GM19455 (cell line): ENCODE data around the gene NKD1.

Source experiments
- ATAC-seq: cut with Tn5 transposase; IDR thresholded peaks from one replicate; pipeline ENCODE4 v1.9.1; 2021; ENCODE audit not compliant: unreplicated experiment

The NKD1 gene

DNA sequence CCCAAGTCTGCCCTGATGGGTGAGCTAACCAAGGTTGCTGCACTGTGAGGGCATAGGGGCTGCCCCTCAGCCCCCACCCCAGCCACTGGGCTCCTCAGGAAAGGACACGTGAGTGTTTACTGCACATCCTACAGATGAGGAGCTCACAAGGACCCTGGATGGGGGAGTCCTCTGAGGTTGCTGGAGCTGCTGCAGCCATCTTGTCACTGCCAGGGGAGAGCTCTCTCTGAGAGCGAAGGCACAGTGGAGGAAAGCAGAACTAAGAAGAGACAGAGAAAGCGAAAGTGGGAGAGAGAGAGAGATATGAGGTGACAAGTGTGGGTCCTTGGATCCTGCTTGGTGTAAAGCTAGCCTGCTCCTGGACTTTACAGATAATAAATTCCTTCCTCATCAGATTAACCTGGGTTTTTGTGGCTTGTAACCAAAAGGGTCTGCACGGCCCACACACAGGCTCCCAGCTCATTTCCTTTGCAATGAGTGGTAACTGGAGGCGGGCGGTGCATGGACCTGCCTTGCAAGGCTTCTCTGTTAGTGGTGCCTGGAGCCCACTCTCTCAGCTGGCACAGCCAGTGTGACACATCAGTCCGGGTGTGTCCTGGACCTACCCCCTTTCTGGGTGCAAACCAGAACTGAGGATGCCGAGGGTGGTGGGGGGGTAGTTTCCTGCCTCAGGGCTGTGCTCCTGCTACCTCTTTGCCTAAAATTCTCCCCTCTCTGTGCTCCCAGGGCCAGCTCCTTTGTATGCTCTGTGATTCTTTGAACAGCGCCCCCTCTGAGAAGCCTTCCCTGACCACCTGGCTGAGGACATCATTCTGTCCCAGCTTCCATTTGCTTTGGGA lies 118.7 kb downstream of the NKD1 start:
- ATAC-seq: peak; percentile 82

DNA sequence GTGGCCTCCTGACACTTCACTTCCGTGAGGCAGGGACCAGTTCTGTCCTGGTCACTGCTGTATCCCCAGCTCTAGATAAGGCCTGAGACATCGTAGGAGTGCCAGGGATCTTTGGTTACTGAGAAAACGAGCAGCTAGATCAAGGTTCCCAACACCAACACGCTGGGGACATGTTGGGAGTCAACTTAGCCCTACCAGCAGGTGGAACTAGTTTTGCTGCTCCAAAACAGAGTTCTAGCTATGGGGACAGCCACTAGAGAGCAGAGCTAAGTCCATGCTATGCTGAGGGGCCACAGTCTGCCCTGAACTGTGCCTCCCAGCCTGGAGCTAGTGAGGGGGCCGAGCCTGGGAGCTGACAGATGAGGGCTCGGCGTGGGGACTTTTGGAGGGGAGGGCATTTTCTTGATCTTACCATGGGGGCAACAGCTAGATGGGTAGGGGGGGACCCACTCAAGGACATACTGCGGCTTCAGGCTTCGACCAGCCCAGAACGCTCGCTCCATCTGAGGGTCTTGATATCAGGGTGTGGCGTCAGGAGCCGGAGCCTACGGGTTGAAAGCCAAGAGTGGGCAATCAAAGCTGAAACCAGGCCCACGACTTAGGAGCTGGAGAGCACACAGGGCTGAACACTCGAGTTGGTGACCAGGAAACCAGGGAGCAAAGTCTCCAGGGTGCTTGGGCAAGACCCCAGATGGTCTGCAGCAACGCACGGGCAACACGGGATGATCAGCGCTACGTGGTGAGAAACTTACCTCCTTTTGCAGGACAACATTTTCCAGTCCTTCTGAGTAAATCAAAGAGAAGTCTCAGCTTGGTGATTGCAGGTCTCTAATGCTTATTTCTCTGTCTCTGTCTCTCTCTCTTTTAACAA lies 119.5 kb downstream of the NKD1 start:
- no peak for ATAC-seq

DNA sequence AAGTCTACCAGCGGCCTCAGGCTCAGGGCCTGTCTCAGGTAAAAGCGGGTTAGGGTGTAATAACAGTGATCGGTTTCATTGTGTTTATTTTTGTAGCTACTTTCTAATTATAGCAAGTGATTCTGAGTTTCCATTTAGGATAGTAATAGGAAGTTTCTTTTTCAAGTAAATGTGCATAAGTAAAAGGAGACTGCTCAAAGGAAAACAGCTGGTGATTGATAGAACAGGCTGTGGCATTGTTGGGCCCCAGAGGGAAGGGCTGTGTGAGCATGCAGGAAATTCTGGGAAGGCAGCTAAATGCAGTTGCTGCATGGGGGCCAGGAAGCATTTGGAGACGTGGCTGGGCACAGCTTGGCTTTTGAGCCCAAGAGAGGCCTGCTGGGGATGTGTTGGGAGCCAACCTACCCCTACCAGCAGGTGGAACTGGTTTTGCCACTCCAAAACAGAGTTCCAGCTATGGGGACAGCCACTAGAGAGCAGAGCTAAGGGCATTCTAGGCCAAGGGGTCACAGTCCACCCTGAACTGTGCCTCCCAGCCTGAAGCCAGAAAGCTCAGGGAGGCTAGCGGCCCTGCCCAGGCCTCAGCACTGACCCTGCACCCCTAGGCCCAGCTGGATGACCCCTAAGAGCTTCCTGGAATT lies 120.3 kb downstream of the NKD1 start:
- no peak for ATAC-seq

DNA sequence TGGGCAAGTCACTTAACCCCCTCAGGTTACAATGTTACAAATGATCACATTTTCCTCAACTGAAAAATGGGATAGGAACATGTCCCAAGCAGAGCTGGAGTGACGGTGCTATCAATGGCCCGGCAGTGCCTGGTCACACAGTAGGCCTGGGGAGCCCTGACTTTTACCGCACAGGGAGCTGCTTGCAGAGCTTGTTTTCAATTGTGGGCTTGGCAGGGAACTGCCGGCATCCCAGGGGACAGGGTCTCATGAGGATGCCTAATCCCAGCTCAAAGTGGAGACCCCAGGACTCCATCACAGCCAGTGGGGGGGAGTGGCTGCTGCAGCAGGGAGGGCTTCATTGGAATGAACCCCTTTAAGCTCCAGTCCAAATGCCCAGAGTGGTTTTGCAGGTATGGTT lies 121.5 kb downstream of the NKD1 start:
- ATAC-seq: no peak

DNA sequence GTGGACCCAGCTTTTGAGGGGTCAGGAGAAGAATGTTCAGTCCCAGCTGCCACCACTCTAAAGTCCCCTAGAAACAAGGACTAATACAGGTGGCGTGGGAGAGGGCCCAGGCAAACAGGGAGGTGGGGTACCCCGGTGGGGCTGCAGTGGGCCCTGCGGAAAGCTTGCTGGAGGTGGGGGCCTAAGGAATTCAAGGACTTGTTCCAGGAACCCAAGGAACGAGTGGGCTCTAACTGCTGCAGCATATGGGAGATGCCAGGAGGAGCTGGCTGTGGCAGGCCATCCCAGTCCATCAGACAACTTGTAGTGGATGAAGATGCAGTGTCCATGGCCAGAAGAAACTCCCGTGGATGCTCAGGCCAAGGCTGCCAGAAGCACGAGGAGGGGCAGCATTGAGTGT lies 122.3 kb downstream of the NKD1 start:
- ATAC-seq: no peak

DNA sequence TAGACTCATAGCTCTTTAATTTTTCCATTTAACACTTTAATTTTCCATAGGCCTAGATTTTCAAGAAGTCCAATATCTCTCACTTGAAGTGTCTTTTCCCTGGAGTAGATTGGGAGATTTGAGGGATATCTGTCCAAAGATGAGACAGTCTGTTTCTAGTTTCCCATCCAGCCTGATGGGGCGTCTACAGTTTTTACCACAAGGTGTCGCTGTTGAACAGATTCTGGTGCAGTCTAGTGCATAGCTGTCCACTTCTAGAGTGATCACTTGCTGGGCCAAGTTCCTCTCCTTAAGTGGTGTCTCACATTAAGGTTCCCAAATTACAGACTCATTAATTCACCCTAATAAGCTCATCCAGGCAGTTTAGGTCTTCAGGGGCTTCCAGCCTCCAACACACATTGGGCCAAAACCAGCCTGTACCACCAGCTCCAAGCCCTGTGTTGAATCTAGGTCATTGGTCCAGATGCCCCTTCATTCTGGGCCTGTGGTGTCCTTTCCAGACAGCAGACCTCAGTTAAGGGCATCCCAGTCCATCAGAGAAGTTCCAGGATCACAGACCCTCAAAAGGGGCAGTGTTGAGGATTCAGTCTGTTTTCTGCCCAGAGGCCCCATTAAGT lies 123.6 kb downstream of the NKD1 start:
- no peak for ATAC-seq

DNA sequence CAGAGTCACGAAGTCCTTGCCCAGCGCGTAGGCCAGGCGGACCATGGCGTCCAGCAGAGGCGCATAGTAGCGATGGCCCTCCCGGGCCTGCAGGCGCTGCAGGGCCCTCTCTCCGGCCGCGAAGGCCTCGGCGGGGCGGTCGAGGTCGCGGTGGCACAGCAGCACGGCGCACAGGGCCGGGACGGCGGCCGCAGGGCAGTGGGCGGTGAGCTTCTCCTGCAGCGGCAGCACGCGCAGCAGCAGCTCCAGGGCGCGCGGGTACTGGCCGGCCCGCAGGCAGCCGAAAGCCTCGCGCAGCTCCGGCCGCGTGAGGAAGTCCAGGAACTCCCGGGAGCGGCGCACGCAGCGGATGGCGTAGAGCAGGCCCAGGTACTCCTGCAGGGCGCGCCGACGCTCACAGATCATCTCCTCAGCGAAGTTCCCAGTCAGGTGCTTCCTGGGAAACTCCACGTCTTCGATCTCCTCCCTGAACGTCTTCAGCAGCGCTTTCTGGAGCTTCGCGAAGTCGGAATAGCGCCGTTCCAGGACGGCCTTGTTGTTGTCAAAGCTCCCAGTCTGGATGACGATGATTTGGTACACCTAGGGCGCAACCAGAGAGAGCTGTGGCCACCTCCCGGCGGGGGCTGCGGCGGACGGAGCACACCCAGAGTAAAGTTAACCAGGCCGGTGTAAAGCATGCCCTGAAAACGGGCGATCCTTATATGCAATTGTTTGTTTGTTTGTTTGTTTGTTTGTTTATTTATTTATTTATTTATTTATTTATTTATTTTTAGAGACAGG lies 125.5 kb downstream of the NKD1 start:
- ATAC-seq: no peak

DNA sequence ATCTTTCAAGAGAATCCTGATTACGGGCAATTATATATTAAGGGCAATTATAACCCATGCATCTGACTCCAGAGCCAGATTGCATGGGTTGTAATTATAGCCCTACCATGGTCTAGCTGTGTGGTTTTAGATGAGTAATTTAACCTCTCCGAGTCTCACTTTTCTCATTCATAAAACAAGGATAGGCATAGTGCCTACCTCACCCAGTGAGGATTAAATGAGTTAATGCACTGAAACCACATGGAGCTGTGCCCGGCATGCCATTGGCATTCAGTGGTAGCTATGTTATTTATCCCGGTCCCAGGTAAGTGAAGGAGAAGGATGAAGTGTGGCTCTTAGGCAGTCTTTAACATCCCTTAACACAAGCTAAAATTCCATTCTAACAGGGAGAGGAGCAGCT lies 126.6 kb downstream of the NKD1 start:
- ATAC-seq: no peak

DNA sequence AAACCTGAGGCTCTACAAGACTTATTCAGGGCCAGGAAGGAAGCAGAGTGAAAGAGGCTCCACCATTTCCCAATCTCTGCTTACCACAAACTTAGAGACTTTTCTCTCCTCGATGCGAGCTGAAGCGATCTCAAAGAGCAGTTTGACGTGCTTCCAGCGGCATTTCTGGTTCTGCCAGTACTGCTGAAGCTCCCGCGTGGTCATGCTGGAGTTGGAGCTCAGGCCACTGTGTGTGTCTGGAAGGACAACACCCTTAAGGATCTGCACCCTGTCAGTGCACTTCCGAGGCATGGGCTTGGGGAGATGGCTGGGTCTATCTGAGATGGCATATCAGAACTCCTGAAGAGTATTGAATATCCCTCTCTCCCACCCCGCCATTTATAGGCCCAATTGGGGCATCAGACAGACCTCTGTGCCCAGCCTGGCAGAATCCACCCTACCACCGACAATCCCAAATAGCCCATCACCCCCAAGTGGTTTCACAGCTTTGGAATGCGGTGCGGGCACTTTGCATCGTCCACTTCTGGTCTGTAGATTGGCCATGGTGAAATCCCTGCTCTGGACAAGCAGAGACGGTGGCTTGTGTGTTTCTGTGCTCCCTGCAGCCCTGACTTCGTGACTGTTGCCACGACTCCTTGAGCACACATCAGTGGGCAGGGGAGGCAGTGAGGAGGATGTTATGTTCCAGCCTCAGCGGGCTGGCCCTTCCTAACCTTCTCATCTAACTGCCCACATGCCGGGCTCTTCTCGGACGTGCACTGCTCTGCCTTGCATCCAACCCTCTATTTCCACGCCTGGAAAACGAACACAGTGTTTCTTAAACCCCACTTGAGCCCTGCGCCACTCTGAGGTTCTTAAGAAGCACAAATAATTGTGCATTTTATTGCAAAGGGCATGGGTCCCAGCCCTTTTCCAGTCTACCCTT lies 127.8 kb downstream of the NKD1 start:
- ATAC-seq: no peak

DNA sequence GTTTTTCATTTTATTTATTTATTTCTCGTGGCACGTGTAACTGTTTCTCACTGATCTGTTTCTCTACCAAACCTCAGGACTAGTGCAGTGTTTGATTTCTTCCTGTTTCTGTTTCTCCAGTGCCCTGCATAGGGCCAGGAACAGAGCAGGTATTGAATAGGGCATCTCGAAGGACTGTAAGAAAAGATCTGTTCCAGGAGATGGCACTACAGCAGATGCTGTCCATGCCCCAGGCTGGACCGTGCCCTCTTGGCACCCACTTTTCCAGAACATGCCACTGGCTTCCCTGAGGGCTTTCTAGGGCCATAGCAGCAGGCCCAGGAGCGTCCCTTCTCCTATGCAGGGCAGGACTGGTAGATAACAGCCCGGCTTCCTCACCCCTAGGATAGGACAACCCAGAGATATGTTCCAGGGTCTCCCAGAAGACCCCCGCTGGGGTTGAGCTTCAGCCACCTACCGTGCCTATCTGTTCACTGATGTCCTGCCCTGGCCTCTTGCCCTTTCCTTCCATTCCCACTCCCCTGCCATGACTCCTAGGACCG lies 128.6 kb downstream of the NKD1 start:
- ATAC-seq: no peak

DNA sequence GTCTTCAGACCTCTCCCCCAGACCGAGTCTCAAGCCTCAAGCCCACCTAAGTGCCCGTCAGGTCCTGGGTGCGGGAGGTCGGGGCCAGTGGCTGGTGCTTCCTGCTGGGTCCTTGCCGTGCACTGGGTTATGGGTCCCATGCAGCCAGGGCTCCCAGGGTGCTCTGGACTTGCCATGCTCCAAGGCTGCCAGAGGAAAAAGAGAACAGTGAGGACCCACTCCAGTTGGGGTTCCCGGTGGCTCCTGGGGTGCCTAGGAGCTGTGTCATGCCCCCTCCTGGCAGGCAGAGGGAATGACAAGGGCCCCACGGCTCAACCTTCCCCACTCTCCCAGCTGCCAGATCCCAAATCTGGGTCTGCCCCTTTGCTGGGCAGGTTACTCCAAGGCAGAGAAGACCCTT lies 129.2 kb downstream of the NKD1 start:
- no peak for ATAC-seq

DNA sequence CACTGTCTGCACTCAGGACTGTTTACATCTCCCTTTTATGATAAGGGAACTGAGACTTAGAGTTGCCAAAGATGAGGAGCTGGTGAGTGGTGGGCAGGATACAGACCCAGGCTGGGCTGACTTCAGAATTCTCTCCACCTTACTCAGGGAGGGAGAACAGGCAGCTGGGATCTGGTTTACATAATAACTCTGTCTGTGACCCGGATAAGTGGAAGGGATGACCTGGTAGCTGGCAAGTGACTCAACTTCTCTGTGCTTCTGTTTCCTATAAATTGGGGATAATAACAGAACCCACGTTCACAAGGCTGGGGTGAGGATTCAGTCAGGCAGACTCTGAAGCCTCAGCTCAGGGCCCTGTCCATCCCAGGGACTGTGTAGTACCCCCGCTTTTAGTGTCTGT lies 130.3 kb downstream of the NKD1 start:
- no peak for ATAC-seq

DNA sequence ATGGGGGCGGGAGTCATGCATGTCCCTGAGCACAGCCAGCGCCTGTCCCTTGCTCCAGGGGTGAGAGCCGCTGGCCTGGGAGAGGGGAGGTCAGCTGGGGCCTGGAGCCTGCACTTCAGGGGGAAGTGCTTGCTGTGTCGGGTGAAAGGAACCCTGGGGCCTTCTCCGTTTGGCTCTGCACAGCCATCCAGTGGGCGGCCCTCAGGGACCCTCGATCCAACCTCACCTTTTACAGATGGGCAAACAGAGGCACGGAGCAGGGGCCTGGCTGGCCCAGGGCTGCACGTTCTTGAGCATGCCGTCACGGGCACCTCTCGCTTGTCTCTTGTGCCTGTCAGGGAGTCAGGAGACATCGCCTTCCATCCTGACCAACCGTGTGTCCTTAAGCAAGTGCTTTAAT lies 131.1 kb downstream of the NKD1 start:
- no peak for ATAC-seq

DNA sequence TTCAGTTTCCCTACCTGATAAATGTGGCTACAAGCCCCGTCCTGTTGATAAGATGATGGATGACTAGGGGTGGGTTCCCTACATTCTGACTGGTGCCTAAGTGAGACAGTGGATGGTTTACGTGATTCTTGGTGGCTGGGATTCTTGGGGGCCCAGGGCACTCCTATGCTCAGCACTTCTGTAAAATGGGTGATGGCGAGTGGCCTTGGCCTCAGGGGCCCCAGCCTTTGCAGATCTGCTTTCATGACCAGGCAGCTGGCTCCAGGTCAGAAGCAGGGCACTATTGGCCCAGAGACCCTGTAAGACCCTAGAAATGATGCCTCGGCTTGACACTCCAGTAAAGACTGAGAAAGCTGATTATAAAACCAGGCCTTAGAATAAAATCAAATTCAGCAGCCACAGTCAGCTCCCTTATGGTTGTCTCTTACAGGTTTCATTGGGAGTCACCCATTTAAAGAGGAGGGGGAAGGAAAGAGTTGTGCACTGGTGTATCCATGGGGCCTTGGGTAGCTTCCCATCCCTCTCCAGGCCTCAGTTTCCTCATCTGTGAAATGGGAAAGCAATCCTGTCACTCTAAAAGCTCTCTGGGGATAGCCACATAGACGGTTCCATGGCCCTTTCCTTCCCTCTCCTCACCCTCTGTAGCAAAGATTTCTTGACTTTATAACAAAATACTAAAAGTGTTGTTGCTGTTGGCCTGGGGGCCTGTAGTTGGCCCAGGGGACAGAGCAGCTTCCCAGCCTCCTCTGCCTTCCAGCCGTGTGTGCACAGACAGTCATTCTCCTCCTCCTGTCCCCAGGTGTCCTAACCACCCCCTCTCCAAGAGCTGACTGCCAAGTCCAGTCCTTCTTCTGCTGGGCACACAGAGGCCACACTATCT lies 131.7 kb downstream of the NKD1 start:
- ATAC-seq: no peak

DNA sequence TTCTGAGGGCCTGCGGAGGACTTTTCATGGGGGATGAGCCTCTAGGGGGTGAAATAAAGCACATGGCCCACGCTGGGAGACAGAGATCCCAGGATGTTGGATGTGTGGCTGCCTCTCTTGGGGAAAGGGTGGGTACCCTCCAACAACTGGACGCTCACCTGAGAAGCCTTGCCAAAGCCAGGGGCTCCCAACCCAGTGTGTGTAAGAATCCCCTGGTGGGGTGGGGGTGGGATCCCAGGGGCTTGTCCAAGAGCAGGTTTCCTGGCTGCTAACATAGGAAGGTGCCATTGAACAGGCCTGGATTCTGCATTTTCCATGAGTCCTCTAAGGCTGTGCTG lies 132.3 kb downstream of the NKD1 start:
- no peak for ATAC-seq

DNA sequence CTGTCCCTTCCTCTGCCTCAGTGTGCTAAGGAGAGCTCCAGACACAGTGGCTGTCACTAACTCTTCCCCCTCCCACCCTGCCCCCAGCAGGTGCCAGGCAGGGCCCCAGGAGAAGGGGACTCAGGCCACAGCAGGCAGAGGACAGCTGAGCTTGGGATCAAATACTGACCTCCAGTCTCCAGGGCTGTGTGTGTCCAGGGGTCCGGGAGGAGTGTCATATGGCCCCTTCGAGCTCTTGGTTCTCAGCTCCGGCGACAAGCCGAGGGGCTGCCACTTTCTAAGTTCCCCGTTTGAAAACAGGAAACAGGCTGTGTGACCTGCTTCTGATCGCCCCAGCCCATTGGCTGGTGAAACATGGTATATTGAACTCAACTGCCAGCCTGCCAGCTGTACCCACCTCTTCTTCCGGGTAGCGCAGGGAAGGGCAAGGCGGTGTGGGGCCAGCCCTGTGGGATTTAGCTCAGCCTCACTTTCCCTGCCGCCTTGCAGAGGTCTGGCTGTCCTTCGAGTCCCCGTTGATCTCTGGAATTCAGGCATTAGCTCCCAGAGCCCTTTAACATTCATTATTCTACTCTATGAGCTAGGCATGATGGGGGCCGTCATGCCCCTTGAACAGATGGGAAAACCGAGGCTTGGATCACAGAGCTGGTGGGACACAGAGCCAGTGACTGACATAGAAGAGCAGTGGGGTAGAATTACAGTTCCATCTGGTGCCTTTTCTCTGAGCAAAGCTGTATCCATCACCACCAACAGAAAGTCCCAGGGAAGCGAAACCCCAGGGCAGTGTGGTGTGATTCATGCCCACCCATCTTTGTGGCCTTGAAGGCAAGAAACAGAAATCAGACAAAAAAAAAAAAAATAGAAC lies 133.1 kb downstream of the NKD1 start, which contains the start of gene SNX20:
Gene SNX20 (minus strand): TSS at position 292 of the 865 bp plus-strand sequence. CDS start 3,786 bp downstream, outside the sequence.
- ATAC-seq: peak; percentile 48

DNA sequence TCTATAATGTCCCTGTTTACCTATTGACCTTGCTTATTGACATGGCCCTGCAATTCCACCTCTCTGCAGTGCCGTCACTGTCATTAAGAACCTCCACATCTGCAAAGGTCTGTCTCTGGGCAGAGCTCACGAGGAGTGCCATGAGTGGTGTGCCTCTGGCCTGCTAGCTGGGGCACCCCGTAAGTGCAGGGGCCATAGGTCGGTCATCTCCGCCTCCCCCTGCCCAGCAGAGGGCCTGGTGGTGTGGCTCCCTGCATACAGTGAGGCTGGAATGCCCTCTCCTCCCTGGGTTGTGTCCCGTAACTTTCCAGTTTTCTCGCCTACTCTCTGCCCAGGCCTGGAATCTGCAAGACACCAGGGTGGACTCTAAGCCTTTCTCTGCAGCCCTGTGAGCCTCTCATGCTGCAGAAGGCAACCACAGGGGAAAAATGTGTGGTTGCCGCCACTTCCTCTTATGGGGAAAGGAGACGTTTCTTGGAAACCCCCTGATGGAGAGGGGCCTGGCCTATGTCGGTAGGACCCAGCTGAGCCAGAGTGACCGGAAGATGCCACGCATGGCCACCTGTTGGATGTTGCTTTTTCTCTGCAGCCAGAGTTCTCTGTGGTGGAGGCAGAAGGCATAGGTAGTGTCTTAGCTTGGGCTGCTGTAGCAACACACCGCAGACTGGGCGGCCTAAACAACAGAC lies 135.6 kb downstream of the NKD1 start:
- ATAC-seq: peak; percentile 60
